ENCODE results near the gene PPP1R10.
"Not testable (repeated sequence)": the region's sequence is repeated elsewhere in the genome, so short reads cannot be mapped to it uniquely, and the experiment has no call there.

The PPP1R10 gene
- total RNA-seq, result 31.9 to 122 (median 65.0) reads per million in 17 experiments

DNA sequence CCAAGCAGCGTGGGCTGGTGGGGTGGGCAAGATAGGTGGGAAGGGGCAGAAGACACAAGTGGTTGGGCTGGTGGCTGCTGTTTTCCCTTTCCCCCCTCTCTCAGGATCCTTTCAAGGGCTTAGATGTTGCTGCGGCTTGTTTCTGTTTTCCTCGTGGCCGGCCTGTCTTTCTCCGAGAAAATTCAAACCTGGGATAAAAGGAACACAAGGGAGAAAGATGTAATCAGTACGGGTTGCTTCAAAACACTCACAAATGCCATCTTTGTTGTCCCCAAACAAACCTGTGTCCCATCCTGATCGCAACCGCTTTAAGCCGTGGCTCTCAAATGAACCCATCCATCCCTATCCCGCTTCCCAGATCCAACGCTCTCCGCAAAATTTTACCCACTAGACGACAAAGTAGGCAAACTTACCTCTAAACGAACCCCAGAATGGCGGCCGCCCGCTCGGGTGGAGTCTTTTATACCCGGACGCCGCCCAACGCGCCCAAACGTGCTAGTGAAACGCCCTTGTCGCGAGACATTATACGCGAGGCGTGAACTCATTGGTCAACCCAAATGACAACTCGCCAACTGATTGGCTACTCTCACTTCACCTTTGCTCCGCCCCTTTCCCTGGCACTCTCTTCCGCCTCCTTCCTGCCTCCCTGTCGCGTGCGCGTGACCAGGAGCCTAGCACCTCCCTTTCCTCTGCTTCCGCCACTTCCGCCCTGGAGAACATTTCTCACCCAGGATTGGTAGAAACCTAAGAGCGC lies at the start of gene PPP1R10:
Gene PPP1R10 (minus strand): TSS at position 433 of the 754 bp plus-strand sequence. CDS start 7,299 bp downstream, outside the sequence.
- peak; percentile 99 to 100 (median 100) for DNase-seq

- DNase-seq, result peak; percentile 57 to 77 (median 70)
Measured at GRCh38 chr6:30666300-30666699, 49.3 kb upstream of the PPP1R10 start.

DNA sequence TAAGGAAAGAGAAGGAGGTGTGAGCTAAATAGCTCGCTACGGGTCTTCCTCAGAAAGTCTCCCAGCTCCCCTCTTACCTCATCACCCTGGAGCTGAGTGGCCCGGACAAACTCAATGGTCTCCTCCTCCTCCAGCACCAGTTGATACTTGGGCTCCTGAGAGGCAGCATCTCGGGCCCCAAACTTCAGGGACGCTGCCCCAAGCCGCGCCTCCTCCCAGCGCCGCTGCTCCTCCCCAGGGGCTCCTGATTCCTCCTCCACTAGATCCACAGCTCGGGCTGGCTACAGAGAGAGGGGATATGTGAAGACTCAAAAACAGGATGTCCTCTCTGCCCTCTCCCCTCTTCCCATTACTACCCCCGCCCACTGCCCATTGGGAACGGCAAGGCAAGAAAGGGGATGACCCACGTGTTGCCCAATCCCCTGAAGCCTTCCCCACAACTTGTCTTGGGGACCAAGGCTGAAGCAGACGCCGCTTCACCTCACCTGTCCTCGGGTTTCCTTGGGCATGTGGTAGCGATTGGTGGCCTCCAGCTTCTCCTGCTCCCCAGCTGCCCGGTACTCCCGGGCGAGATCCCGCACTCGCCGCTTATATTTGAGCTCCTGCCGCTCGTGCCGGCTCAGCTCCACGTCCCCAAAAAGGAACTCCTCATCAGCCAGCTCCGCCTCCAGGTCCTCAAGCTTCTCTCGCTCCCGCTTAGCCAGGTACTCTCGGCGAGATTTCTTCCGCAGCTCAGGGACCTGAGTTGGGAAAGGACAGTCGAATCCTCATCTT lies 48.1 kb upstream of the PPP1R10 start:
- DNase-seq, result no peak

DNA sequence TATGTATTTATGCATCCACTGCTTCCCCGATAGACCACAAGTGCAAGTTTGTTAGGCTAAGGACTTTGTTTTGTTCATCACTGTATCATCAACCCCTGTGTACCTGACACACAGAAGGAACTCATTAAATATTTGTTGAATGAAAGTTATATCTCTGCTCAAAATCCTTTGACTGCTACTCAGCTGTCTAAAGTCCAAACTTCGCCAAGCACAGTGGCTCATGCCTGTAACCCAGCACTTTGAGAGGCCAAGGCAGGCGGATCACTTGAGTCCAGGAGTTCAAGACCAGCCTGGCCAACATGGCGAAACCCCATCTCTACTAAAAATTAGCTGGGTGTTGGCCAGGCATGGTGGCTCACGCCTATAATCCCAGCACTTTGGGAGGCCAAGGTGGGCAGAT lies 40.9 kb upstream of the PPP1R10 start:
- DNase-seq, result not testable (repeated sequence)

- peak in 1 of 4 experiments; percentile 15 for DNase-seq
Measured at GRCh38 chr6:30657454-30657853, 40.4 kb upstream of the PPP1R10 start.

DNA sequence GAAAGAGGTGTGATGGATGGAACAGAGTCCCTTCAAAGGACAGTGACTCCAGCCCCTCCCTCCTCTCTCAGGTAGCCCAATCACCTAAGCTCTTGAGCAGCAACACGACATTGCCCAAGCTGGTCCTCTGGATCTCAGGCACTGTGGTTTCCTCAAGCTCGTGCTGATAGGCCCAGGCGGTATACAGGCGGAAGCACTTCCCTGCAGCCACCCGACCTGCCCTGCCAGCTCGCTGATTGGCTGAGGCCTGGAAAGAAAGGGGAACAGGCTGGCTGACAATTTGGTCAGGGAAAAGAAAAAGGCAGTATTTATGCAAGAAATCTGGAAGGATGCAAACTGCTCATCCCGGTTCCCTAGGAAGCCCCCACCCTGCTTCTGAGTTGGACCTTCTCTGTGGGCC lies 39.5 kb upstream of the PPP1R10 start:
- peak; percentile 74 to 86 (median 82) for DNase-seq

DNA sequence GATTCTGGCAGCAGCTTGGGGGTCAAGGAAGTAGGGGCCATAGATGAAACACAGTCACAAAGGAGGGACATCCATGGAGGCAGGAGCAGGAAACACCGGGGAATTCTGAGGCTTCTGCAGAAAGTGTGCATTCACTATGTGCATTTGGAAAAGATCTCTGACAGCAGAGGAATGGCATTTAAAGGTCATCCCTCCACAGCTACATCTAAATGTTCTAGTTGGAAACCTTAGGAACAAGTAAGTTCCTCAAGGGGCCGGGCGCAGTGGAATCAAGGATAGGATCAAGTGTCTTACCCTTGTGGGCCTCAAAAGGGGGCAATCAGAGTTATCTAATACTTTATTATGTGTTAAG lies 38.7 kb upstream of the PPP1R10 start:
- DNase-seq, result no peak

- no peak for DNase-seq
Measured at GRCh38 chr6:30654798-30655742, 38.0 kb upstream of the PPP1R10 start.

- DNase-seq, result no peak
Measured at GRCh38 chr6:30651143-30651542, 34.1 kb upstream of the PPP1R10 start.

- DNase-seq, result peak; percentile 76 to 89 (median 83)
Measured at GRCh38 chr6:30647242-30648116, 30.4 kb upstream of the PPP1R10 start.

- DNase-seq, result peak; percentile 94 to 98 (median 96)
Measured at GRCh38 chr6:30646450-30647241, 29.6 kb upstream of the PPP1R10 start, which contains the start of gene C6orf136. Gene C6orf136 (plus strand): TSS chr6:30647133. CDS start chr6:30647232, 99 bp downstream.

DNA sequence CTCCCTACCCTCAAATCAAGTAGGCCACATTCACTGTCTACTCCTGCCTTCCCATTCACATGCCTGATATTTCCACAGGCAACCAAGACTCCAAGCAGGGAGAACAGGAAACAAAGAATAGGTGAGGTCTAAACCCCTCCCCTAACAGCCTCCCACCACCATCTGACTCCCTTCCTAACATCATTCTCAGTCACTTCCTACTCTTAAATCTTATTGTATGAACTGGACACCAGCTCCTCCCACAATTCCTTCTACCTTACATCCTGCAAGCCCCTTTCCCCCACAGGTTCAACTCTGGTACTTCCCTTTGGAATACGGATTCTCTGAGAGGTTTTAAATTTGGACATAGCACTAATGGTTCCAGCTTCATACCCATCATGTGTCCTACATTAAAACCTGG lies 28.9 kb upstream of the PPP1R10 start:
- DNase-seq, result no peak

- DNase-seq, result no peak
Measured at GRCh38 chr6:30644769-30645168, 27.7 kb upstream of the PPP1R10 start.

DNA sequence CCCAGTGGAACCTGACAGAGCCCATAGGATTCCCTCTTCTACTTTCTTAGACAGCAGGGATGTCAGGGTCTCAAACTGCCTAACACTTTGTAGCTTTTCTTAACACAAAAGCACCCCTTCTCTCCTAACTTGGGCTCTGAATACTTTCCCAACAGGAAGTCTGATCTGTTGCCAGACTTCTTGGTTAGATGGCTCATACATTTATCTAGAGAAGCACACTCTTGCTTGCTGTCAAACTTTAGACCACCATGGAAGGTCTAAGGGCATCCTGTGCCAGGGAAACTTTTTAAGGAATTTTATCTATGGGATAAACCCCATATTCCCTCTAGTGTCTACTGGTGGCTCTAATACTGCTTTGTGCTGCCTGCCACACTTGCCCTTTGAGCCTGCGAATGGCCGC lies 26.6 kb upstream of the PPP1R10 start:
- DNase-seq, result no peak

DNA sequence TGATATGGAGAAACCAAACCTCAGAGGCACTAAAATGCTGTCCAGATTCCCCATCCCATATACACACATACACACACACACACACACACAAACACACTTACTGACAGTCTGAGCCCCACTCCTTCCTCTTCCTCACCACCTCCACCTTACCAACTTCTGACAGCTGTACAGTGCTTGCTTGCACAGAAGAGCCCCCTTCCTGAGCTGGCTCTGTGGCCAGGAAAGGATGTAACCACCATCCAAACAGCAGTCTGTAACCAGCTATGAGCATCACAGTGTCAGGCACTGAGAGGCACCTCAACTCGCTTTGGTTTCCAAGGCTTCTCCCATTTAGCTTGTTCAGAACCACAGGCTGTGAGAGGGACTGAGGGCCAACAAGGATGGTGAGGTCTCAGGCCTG lies 24.0 kb upstream of the PPP1R10 start:
- no peak for DNase-seq

GRCh38 chr6:30640481-30640880 lies 23.4 kb upstream of the PPP1R10 start:
- DNase-seq, result peak in 1 of 4 experiments; percentile 11

DNA sequence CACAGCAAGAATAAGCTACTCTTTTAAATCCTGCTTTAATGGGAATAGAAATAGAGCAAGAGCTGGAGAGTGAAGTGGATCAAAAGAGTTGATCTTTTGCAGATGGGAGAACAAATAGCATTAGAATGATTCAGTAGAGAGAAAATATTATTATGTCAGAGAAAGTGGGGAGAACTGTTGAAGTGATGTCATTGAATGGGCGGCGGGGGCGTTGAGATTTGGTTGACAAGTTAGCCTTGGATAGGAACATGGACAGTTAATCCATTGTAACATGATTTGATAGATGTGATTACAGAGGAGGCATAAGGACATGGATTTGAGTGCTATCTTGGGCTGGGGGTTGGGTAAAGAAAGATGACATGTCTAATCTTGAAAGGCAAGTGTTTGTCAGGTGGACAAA lies 18.8 kb upstream of the PPP1R10 start:
- DNase-seq, result no peak

- peak; percentile 88 to 93 (median 89) for DNase-seq
Measured at GRCh38 chr6:30626484-30627366, 9.7 kb upstream of the PPP1R10 start, which contains the start of gene ATAT1. Gene ATAT1 (plus strand): TSS chr6:30626874.

- DNase-seq, result no peak
Measured at GRCh38 chr6:30625511-30625910, 8.5 kb upstream of the PPP1R10 start.

Data from suppressor macrophage (primary cell).